A549 (cell line): ENCODE results near the gene ZBTB4. TPM values are rescaled to one million over a fixed set of nuclear protein-coding genes. Genes with fewer than 3 reads are reported as not detected.

Source experiments
- ATAC-seq, 2 experiments: fragments of 200-7000 bp in 1 of 2; fragments of >200 bp in 1 of 2; cut with Nextera tagmentation in 1 of 2; cut with Tn5 transposase in 1 of 2; 3 replicates each; pipeline versions ENCODE4 v1.8.0 to v1.9.1; 2018 to 2020; ENCODE audit warnings: mild to moderate bottlenecking in 1 of 2, moderate library complexity in 1 of 2
- CTCF ChIA-PET: fragments of 300-600 bp; sonication (Branson Sonifier 250); formaldehyde crosslinking; extraction: SDS; loops from one replicate; lab custom pipeline; 2021; ENCODE audit warnings: antibody characterized with exemption, inconsistent platforms; lab: Yijun Ruan, JAX
- POLR2A ChIA-PET: fragments of 350-600 bp; formaldehyde crosslinking; extraction: SDS; loops from one replicate; lab custom pipeline; 2021; ENCODE audit warnings: antibody characterized with exemption, inconsistent platforms; lab: Yijun Ruan, JAX
- DNase-seq, 2 experiments: peaks; one replicate each; pipeline versions ENCODE4 v3.0.0 to v3.0.0-alpha.2; 2011 to 2016; ENCODE audit warnings: low read depth in 1 of 2, low spot score in 1 of 2
- FAIRE-seq: peaks from 2 replicates; lab custom pipeline; 2011; peaks lifted over from hg19 to GRCh38; lab: Jason Lieb, UNC
- H3K27ac ChIP-seq, 2 experiments: fragments of >200 bp; sonication (Bioruptor Twin); formaldehyde crosslinking; 3 replicates each; pipeline ENCODE4 v1.5.1; 2016 to 2017
- H3K4me1 ChIP-seq: fragments of >200 bp; sonication (Bioruptor Twin); formaldehyde crosslinking; 3 replicates; pipeline ENCODE4 v1.6.1; 2016
- H3K4me2 ChIP-seq: fragments of >200 bp; sonication (Bioruptor Twin); formaldehyde crosslinking; 3 replicates; pipeline ENCODE4 v1.6.1; 2016
- H3K4me3 ChIP-seq: fragments of >200 bp; sonication (Bioruptor Twin); formaldehyde crosslinking; 3 replicates; pipeline ENCODE4 v1.5.1; 2016
- H3K9me3 ChIP-seq: fragments of >200 bp; sonication (Bioruptor Twin); formaldehyde crosslinking; 3 replicates; pipeline ENCODE4 v1.6.1; 2016
- BHLHE40 ChIP-seq: IDR thresholded peaks from 2 replicates; pipeline ENCODE4 v1.6.1; 2012; ENCODE audit warnings: low read depth, low read length, inconsistent platforms
- CBX2 ChIP-seq: fragments of 200-600 bp; sonication (generic); IDR thresholded peaks from 2 replicates; pipeline ENCODE4 v1.6.1; 2016; ENCODE audit warnings: low read depth, mild to moderate bottlenecking, borderline replicate concordance
- CHD2 ChIP-seq: fragments of 150-350 bp; IDR thresholded peaks from 2 replicates; pipeline ENCODE4 v1.6.1; 2014; ENCODE audit warnings: low read length; ENCODE audit not compliant: partially characterized antibody
- ESRRA ChIP-seq: fragments of 150-350 bp; IDR thresholded peaks from 2 replicates; pipeline ENCODE4 v1.6.1; 2014; ENCODE audit warnings: mild to moderate bottlenecking, low read length, borderline replicate concordance
- FOSB ChIP-seq: fragments of 250-450 bp; sonication (Bioruptor Pico); IDR thresholded peaks from 2 replicates; pipeline ENCODE4 v1.5.0; 2020; ENCODE audit warnings: mild to moderate bottlenecking, moderate library complexity
- HEYL ChIP-seq: fragments of 250-450 bp; sonication (Bioruptor Pico); IDR thresholded peaks from 2 replicates; pipeline ENCODE4 v1.8.0; 2021; ENCODE audit warnings: mild to moderate bottlenecking, moderate library complexity
- HOXA7 ChIP-seq: fragments of 250-450 bp; sonication (Bioruptor Pico); IDR thresholded peaks from 2 replicates; pipeline ENCODE4 v1.5.0; 2020; ENCODE audit warnings: mild to moderate bottlenecking, moderate library complexity
- HOXB13 ChIP-seq: fragments of 250-450 bp; sonication (Bioruptor Pico); IDR thresholded peaks from 2 replicates; pipeline ENCODE4 v1.5.0; 2020; ENCODE audit warnings: low read depth, mild to moderate bottlenecking, moderate library complexity
- JUNB ChIP-seq: fragments of >200 bp; sonication (Bioruptor Twin); formaldehyde crosslinking; IDR thresholded peaks from 2 replicates; pipeline ENCODE4 v1.6.1; 2016
- MAZ ChIP-seq: fragments of 150-350 bp; IDR thresholded peaks from 2 replicates; pipeline ENCODE4 v1.6.1; 2014; ENCODE audit warnings: antibody characterized with exemption, low read depth, low read length, borderline replicate concordance
- MYC ChIP-seq: IDR thresholded peaks from 2 replicates; pipeline ENCODE4 v1.6.1; 2012; ENCODE audit warnings: mild to moderate bottlenecking, inconsistent platforms, low read length, improper control_type of control experiment, borderline replicate concordance
- NFE2L2 ChIP-seq: fragments of 150-350 bp; conservative IDR thresholded peaks from 2 replicates; pipeline ENCODE4 v1.6.1; 2014; ENCODE audit warnings: low read length
- NPAS2 ChIP-seq: fragments of 250-450 bp; sonication (Bioruptor Pico); IDR thresholded peaks from 2 replicates; pipeline ENCODE4 v1.8.0; 2022; ENCODE audit warnings: mild to moderate bottlenecking, moderate library complexity, borderline replicate concordance
- NR3C1 ChIP-seq: fragments of >200 bp; sonication (Bioruptor Twin); formaldehyde crosslinking; IDR thresholded peaks from 3 replicates; pipeline ENCODE4 v1.6.1; 2017
- POLR2AphosphoS2 ChIP-seq: conservative IDR thresholded peaks from 2 replicates; pipeline ENCODE4 v1.6.1; 2012; ENCODE audit warnings: low read length, improper control_type of control experiment, inconsistent platforms
- RARB ChIP-seq: fragments of 250-450 bp; sonication (Bioruptor Pico); IDR thresholded peaks from 2 replicates; pipeline ENCODE4 v1.8.0; 2021; ENCODE audit warnings: mild to moderate bottlenecking, moderate library complexity
- RNF2 ChIP-seq: fragments of 200-600 bp; sonication (generic); IDR thresholded peaks from 2 replicates; pipeline ENCODE4 v1.6.1; 2016; ENCODE audit warnings: low read depth, mild to moderate bottlenecking, antibody characterized with exemption, moderate library complexity, borderline replicate concordance
- TFCP2L1 ChIP-seq: fragments of 250-450 bp; sonication (Bioruptor Pico); IDR thresholded peaks from 2 replicates; pipeline ENCODE4 v1.5.0; 2021; ENCODE audit warnings: mild to moderate bottlenecking
- TP53 ChIP-seq: fragments of 250-450 bp; sonication (Bioruptor Pico); IDR thresholded peaks from 2 replicates; pipeline ENCODE4 v1.5.0; 2021; ENCODE audit warnings: mild to moderate bottlenecking, moderate library complexity
- ZC3H11A ChIP-seq: fragments of 450-650 bp; IDR thresholded peaks from 2 replicates; pipeline ENCODE4 v1.6.1; 2014; ENCODE audit warnings: antibody characterized with exemption, mild to moderate bottlenecking
- whole genome bisulfite sequencing: methylation state at CpG from one replicate; pipeline ENCODE4 v1.1.6; 2017; ENCODE audit errors: missing lambda C conversion rate; 5-methylcytosine and 5-hydroxymethylcytosine counted together
- polyA plus RNA-seq, 4 experiments: library from polyadenylated mRNA; depleted of rRNA in 3 of 4; stranded (reverse); fragments of >200 nt; fragmentation: RNase III in 1 of 4; extraction: RNeasy Plus Mini Kit Qiagen cat#74134 plus additional on column Dnase treatment in 1 of 4; gene quantifications; 2 replicates in 3 of 4; 3 replicates in 1 of 4; pipeline ENCODE4 v1.2.3, GENCODE V29; 2011 to 2017
- TF ChIP-seq, protein P1 (sequence below): fragments of 250-450 bp; sonication (Bioruptor Pico); IDR thresholded peaks from 2 replicates; pipeline ENCODE4 v1.5.0; 2020; ENCODE audit warnings: low read depth, mild to moderate bottlenecking, moderate library complexity
- TF ChIP-seq, protein P2 (sequence below): IDR thresholded peaks from 2 replicates; pipeline ENCODE4 v1.6.1; 2012
- TF ChIP-seq, protein P3 (sequence below): fragments of 150-350 bp; IDR thresholded peaks from 2 replicates; pipeline ENCODE4 v1.6.1; 2014; ENCODE audit warnings: low read depth, mild to moderate bottlenecking, low read length
- TF ChIP-seq, protein P4 (sequence below): IDR thresholded peaks from 2 replicates; pipeline ENCODE4 v1.6.1; 2012
- TF ChIP-seq, protein P5 (sequence below): fragments of >200 bp; sonication (Bioruptor Twin); formaldehyde crosslinking; IDR thresholded peaks from 3 replicates; pipeline ENCODE4 v1.6.1; 2016

The ZBTB4 gene
- polyA plus RNA-seq, 2 of the 4 experiments (the other 2 are of a cell fraction) = 14.4 to 28.2 TPM

DNA sequence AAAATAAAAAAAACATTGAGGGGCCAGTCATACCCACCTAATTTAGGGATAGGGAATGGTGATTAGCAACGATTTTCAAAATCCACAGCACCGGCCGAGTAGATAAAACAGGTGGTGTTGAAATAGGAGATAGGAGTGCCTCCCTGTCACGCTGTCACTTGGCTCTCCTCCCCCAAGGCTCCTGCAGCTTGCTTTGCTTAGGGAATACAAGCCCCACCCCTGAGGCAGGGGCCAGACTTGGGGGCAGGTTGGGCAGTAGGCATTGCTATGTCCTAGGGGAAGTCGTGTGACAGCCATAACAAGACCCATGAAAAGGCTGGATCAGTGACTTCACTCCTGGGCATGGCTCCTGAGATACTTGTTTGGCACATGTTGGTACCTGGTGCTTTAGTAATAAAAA is 30.5 kb upstream of the ZBTB4 start:
- POLR2A ChIA-PET = interaction anchor here (1.4 kb wide), 1 partner anchor 26 kb away, joined by 5 read pairs; the partner anchor contains the start of gene POLR2A
- TF ChIP-seq MAZ = no peak
- TF ChIP-seq JUNB = no peak
- no peak for TF ChIP-seq CBX2
- no peak for TF ChIP-seq ESRRA
- TF ChIP-seq NFE2L2 = no peak
- TF ChIP-seq, protein P1, sequence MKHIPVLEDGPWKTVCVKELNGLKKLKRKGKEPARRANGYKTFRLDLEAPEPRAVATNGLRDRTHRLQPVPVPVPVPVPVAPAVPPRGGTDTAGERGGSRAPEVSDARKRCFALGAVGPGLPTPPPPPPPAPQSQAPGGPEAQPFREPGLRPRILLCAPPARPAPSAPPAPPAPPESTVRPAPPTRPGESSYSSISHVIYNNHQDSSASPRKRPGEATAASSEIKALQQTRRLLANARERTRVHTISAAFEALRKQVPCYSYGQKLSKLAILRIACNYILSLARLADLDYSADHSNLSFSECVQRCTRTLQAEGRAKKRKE (CRISPR knock-in tag) = no peak
- TF ChIP-seq, protein P2, sequence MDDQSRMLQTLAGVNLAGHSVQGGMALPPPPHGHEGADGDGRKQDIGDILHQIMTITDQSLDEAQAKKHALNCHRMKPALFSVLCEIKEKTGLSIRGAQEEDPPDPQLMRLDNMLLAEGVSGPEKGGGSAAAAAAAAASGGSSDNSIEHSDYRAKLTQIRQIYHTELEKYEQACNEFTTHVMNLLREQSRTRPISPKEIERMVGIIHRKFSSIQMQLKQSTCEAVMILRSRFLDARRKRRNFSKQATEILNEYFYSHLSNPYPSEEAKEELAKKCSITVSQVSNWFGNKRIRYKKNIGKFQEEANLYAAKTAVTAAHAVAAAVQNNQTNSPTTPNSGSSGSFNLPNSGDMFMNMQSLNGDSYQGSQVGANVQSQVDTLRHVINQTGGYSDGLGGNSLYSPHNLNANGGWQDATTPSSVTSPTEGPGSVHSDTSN = no peak
- TF ChIP-seq FOSB (CRISPR knock-in tag) = no peak
- TF ChIP-seq ZC3H11A = no peak
- no peak for TF ChIP-seq NPAS2
- no peak for TF ChIP-seq BHLHE40
- TF ChIP-seq, protein P3, sequence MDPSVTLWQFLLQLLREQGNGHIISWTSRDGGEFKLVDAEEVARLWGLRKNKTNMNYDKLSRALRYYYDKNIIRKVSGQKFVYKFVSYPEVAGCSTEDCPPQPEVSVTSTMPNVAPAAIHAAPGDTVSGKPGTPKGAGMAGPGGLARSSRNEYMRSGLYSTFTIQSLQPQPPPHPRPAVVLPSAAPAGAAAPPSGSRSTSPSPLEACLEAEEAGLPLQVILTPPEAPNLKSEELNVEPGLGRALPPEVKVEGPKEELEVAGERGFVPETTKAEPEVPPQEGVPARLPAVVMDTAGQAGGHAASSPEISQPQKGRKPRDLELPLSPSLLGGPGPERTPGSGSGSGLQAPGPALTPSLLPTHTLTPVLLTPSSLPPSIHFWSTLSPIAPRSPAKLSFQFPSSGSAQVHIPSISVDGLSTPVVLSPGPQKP = no peak
- no peak for TF ChIP-seq NR3C1
- no peak for TF ChIP-seq MYC
- Histone ChIP-seq H3K9me3 (no peaks in the 10 kb centered on the region), H3K4me1 (no peaks in the 10 kb centered on the region), H3K4me3 (no peak overlapping the region), H3K4me2 (no peak overlapping the region), H3K27ac (no peak overlapping the region)
- CTCF ChIA-PET = interaction anchor here (0.5 to 6.7 kb wide), 3 partner anchors 10 to 348 kb away, joined by 3 to 72 read pairs (median 37); partner anchors contain the start of gene SENP3
- DNase-seq (no peak), ATAC-seq (no peak), FAIRE-seq (no peak)
- 78% methylated on average over 5 of the region's 5 CpGs for WGBS

DNA sequence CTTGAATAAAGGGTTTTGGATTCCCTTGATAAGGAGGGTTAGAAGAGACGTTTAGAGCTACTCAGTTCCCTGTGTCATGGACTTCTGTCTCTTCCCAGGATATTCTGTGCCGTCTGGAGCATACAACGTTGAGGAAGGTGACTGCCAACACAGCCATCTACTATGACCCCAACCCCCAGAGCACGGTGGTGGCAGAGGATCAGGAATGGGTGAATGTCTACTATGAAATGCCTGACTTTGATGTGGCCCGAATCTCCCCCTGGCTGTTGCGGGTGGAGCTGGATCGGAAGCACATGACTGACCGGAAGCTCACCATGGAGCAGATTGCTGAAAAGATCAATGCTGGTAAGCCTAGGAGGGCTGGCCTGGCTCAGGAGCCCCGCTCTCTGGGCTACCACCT is 29.4 kb upstream of the ZBTB4 start:
- H3K9me3 ChIP-seq = no peaks in the 10 kb centered on the region
- WGBS = 92% methylated on average over 9 of the region's 9 CpGs
- no peak overlapping the region for H3K4me3 ChIP-seq
- no peak for FAIRE-seq
- no peak for DNase-seq
- no peak for ATAC-seq
- CTCF ChIA-PET = interaction anchor here (0.9 to 3.6 kb wide), 5 partner anchors 9 to 52 kb away, joined by 3 to 37 read pairs (median 9); partner anchors contain the start of gene SENP3
- no peak overlapping the region for H3K4me2 ChIP-seq
- no peak overlapping the region for H3K27ac ChIP-seq
- POLR2A ChIA-PET = interaction anchor here (0.7 to 1.4 kb wide), 2 partner anchors 25 to 52 kb away, joined by 4 to 5 read pairs; partner anchors contain the start of gene POLR2A
- no peaks in the 10 kb centered on the region for H3K4me1 ChIP-seq
- TF ChIP-seq POLR2AphosphoS2 (0 out of 2 replicates have a peak, but pooled peaks have one; percentile 28), BHLHE40 (no peak), HOXA7 (CRISPR knock-in tag) (no peak)
- TF ChIP-seq, all 56 proteins: peak for 1

DNA sequence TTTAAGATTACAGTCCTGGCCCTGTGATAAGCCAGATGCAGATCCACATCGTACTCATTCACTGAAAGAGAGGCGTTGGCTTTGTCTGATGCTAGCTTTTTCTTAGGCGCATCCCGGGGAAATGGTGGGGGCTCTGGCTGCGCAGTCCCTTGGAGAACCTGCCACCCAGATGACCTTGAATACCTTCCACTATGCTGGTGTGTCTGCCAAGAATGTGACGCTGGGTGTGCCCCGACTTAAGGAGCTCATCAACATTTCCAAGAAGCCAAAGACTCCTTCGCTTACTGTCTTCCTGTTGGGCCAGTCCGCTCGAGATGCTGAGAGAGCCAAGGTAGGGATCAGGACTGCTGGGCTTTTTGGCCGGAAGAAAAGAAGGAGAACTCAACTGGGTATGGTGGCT is 28.7 kb upstream of the ZBTB4 start:
- H3K27ac ChIP-seq = no peak overlapping the region
- ChIA-PET CTCF (interaction anchor here (0.9 to 3.6 kb wide), 12 partner anchors 7 to 162 kb away, joined by 3 to 37 read pairs (median 4); partner anchors contain the start of gene SENP3), POLR2A (interaction anchor here (1.4 kb wide), 1 partner anchor 24 kb away, joined by 9 read pairs; the partner anchor contains the start of gene POLR2A)
- ATAC-seq (no peak), DNase-seq (no peak), FAIRE-seq (no peak)
- no peak overlapping the region for H3K4me3 ChIP-seq
- no peaks in the 10 kb centered on the region for H3K4me1 ChIP-seq
- TF ChIP-seq NPAS2 (no peak), CHD2 (no peak), HEYL (CRISPR knock-in tag) (no peak), ESRRA (no peak), MYC (no peak), HOXB13 (CRISPR knock-in tag) (no peak), TP53 (CRISPR knock-in tag) (no peak), ZC3H11A (no peak), TFCP2L1 (CRISPR knock-in tag) (no peak), RNF2 (no peak), RARB (CRISPR knock-in tag) (no peak)
- TF ChIP-seq, protein P4, sequence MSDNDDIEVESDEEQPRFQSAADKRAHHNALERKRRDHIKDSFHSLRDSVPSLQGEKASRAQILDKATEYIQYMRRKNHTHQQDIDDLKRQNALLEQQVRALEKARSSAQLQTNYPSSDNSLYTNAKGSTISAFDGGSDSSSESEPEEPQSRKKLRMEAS = no peak
- TF ChIP-seq, protein P2 = no peak
- TF ChIP-seq, protein P5, sequence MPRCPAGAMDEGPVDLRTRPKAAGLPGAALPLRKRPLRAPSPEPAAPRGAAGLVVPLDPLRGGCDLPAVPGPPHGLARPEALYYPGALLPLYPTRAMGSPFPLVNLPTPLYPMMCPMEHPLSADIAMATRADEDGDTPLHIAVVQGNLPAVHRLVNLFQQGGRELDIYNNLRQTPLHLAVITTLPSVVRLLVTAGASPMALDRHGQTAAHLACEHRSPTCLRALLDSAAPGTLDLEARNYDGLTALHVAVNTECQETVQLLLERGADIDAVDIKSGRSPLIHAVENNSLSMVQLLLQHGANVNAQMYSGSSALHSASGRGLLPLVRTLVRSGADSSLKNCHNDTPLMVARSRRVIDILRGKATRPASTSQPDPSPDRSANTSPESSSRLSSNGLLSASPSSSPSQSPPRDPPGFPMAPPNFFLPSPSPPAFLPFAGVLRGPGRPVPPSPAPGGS = no peak
- H3K9me3 ChIP-seq = no peaks in the 10 kb centered on the region
- 90% methylated on average over 11 of the region's 11 CpGs for WGBS
- no peak overlapping the region for H3K4me2 ChIP-seq
